Cardiac fibroblast (primary cell): ENCODE data around the gene TMEM115.

Experiments
- DNase-seq, 2 donors: peaks; one replicate each; pipeline versions ENCODE4 v3.0.0 to v3.0.0-alpha.2; 2010; ENCODE audit warnings: low read depth in 2 of 2
- H3K4me3 ChIP-seq, 2 donors: replicated peaks in 1 of 2; 1 replicate in 1 of 2; 2 replicates in 1 of 2; pipeline ENCODE4 v1.5.1; 2011; ENCODE audit warnings: low read depth in 2 of 2, low read length in 2 of 2, mild to moderate bottlenecking in 2 of 2, moderate library complexity in 1 of 2
- CTCF ChIP-seq: IDR thresholded peaks from one replicate; pipeline ENCODE4 v1.5.1; 2011; ENCODE audit warnings: low read depth, mild to moderate bottlenecking, low read length, inconsistent platforms

TMEM115 gene

GRCh38 chr3:50388016-50388719 lies 28.8 kb upstream of the TMEM115 start:
- no peak overlapping the region for H3K4me3 ChIP-seq
- DNase-seq, result no peak
- peak; percentile 13 for TF ChIP-seq CTCF

GRCh38 chr3:50385754-50386153 lies 26.4 kb upstream of the TMEM115 start:
- H3K4me3 ChIP-seq, result no peak overlapping the region
- no peak for TF ChIP-seq CTCF
- no peak for DNase-seq

GRCh38 chr3:50383750-50384149 lies 24.4 kb upstream of the TMEM115 start:
- H3K4me3 ChIP-seq, result no peak overlapping the region
- no peak for DNase-seq
- TF ChIP-seq CTCF, result no peak

GRCh38 chr3:50382722-50383121 lies 23.4 kb upstream of the TMEM115 start:
- no peak for TF ChIP-seq CTCF
- H3K4me3 ChIP-seq, result no peak overlapping the region
- DNase-seq, result no peak

- no peak for DNase-seq
- H3K4me3 ChIP-seq, result no peak overlapping the region
- TF ChIP-seq CTCF, result no peak
Observed at GRCh38 chr3:50381383-50381782, 22.1 kb upstream of the TMEM115 start.

- DNase-seq, result no peak
- no peak overlapping the region for H3K4me3 ChIP-seq
- no peak for TF ChIP-seq CTCF
Observed at GRCh38 chr3:50380405-50381085, 21.2 kb upstream of the TMEM115 start.

GRCh38 chr3:50378757-50379156 lies 19.4 kb upstream of the TMEM115 start:
- H3K4me3 ChIP-seq, result no peak overlapping the region
- no peak for TF ChIP-seq CTCF
- DNase-seq, result no peak
